HCEC 1CT (cell line): ENCODE results near the gene ANLN.
"Not testable (repeated sequence)": the region's sequence is repeated elsewhere in the genome, so short reads cannot be mapped to it uniquely, and the experiment has no call there.

Experiments used
- DNase-seq: peaks from one replicate; pipeline ENCODE4 v3.0.0-alpha.2; 2017

Gene ANLN

DNA sequence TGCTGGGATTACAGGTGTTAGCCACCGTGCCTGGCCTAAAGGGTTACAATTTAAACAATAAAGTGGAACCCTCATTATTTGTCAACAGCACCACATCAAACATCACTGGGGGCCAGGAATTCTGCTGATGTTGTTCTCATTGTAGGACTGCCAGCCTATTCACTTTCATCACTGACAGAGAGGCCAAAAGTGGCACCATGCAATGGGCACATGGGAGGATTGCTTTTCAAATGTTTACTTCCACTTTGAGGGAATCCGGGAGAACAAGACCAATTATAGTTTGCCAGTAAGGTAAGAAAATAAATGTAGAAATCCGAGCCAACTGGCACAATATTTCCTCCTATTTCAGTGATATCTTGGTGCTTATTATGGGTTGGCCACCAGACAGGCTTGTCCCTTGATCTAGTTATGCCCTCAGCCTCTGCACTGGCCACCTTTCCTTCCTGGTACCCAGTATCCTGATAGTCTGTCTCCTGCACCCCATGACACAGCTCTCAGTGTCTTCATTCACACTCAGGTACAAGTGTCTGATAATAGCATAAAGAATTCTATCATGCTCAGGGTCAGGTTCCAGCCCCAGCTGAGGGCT lies 82.6 kb downstream of the ANLN start:
- DNase-seq = no peak

DNA sequence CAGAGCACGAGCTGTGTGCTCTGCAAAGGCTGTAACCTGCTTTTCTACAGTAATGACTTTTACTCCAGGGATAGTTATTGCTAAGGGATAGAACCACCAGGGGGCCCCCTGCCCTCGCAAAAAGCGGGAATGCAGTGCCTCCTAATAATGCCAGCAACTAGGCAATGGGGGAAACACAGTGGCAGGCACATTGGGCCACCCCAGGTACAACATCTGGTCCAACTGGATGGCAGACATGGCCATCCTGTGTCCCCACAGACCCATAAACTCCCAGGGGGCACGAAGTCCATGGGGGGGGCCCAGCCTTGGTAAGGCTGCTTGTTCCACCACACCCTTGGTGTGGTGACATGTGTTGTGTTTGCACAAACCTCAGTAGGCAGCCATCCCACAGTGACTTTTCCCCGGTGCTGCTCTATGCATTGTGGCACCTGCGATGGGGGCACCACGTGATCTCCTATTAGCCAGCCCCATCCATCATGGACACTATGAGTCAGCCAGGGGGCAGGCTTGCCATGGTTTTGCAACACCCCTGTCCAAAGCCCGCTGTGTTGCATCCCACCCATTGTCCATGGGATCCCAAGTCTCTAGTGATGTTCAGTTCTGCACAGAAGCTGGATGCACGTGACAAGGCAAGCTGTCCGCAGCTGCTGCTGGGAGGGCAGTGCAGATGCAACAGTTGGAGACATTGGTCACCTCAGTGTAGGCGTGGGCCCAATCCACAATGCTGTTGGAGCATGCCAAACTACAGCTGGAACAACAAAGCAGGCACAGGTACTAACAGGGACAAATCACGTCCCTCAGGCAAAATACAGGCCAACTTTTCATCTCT lies 84.0 kb downstream of the ANLN start:
- DNase-seq = no peak

DNA sequence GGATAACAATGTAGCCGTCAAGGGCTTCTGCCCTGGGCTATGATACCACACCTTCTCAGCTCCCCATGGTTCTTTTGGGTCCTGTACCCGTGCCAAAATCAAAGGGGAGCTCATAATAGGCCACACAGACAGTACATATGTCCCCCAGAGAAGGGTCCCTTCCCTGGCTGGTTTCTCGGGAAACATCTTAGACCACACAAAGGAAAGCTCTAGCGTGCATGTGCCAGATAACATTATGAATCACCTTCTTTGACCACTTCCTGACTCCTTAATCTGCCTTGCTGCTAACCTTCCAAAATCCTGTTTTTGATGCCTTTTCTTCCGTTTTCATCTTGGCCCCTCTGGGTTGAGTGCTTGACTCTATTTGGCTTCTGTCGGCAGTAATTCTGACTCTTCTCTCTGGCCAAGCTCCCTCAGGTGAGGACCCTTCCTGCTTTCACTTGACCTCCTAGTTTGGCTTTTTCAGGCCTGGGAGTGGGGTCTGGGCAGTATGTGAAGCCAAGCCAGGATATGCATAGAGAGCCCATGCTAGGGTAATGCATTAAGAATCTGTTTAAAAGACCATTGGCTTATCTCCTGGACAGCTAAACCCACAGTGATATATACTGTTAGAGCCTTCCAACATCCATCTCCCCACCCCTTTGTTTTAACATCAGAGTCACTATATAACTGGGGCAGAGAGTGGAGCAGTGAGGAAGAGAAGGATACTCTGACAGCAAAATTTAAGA lies 84.8 kb downstream of the ANLN start:
- peak; percentile 18 for DNase-seq

DNA sequence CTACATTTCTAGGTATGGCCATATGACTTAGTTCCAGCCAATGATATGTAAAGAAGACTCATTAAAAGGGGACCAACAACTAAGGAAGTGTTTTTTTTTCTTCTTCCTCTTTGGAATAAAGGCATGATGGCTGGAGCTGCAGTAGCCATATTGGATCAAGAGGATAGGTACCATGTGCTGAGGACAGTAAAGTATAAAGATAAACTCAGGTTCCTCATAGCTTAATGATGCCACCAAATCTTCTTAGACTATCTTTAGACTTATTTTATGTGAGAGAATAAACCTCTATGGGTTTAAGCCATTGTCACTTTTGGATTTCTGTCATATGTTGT lies 85.3 kb downstream of the ANLN start:
- no peak for DNase-seq

DNA sequence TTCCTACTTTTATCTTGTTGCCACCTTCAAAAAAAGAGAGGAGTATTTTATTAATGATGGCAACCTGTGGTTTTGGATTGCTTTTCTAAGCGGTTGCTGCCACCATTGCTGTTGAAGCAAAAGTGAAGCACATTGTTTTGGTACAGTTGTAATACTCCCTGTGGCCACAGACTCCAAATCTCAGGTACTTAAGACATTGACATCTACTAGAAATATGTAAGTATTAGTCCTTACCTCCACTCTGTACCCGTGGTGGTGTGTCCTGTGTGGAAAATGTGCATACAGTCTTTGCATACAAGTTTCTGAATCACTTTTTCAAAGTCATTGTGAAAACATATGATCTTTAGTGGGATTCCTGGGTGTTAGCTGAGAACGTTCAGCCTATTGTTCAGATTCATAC lies 85.7 kb downstream of the ANLN start:
- no peak for DNase-seq

DNA sequence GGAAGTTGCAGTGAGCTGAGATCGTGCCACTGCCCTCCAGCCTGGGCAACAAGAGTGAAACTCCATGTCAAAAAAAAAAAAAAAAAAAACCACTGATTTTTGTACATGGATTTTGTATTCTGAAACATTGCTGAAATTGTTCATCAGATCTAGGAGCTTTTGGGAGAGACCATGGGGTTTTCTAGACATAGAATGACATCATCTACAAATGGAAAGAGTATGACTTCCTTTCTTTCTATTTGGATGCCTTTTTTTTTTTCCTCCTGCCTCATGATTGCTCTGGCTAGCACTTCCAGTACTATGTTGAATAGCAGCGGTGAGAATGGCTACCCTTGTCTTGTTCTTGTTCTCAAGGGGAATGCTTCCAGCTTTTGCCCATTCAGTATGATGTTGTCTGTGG lies 89.1 kb downstream of the ANLN start:
- no peak for DNase-seq

DNA sequence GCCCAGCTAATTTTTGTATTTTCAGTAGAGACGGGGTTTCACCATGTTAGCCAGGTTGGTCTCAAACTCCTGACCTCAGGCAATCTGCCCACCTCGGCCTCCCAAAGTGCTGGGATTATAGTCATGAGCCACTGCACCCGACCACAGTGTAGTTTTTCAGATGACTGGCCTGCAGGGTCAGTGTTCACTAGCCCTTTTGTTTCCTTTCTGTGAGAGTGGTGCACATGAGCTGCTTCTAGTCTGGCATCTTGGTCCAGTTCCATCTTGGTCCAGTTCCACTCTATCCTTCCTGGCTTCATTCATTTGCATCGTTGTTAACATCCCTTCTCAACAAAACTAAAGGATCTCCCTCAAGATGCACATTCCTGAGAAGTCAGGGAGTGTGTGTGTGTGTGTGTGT lies 94.2 kb downstream of the ANLN start:
- not testable (repeated sequence) for DNase-seq

DNA sequence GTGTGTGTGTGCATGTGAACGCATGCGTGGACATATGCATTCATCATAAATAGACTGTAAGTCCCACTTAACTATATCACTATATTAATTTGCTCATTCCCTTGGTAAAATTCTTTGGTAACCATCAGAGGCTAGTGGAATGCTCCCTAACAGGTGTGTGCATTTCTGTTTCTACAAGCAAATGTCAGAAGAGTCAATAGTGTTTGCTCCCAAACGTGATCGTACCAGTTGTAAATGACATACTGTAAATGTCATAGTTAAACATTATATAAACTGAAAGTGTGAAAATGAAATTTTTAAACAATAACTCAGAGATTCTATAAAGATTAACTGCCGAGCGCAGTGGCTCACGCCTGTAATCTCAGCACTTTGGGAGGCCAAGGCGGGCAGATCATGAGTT lies 94.6 kb downstream of the ANLN start:
- DNase-seq = no peak

DNA sequence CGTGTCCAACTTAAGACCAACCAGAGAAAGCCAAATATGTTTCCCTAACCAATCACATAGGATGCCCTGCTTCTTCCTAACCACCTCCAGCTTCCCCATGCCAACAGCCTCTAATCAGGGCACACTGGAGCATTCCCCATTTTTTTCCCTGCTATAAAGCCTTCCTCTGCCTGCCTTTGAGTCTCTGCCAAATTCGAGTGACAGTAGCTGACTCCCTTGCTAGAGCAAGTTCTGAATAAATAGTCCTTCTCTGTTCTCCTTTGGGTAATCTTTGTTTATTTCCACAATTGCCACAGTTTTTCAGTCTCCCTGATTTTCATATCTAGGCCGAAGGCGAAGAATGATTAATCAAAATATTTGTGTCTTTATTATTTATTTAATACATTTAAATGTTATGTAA lies 96.7 kb downstream of the ANLN start:
- DNase-seq = no peak

DNA sequence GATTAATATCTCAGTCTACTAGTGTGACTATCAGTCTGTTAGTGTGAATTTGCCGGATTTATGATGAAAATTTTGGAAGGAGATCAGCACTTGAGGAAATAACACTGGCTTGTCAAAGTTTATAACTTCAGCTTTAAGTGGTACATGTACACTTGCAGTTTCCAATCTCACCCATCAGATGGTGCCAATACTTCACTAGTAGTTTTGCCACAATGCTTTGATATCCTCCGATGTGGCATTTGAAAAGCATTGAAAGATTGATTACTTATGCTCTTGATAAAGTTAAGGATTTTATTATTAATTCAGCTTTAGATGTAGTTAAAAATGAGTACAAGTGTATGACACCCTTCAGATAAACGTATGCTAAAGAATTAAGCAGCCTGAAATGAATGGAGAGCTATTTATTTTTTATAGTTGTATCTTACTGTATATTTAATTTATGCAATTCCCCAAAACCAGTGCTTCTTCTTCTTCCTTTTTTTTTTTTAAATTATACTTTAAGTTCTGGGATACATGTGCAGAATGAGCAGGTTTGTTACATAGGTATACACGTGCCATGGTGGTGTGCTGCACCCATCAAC lies 98.2 kb downstream of the ANLN start:
- peak; percentile 60 for DNase-seq

DNA sequence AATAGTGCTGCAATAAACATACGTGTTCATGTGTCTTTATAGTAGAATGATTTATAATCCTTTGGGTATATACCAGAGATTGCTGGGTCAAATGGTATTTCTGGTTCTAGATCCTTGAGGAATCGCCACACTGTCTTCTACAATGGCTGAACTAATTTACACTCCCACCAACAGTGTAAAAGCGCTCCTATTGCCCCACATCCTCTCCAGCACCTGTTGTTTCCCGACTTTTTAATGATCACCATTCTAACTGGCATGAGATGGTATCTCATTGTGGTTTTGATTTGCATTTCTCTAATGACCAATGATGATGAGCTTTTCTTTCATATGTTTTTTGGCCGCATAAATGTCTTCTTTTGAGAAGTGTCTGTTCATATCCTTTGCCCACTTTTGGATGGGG lies 99.0 kb downstream of the ANLN start:
- not testable (repeated sequence) for DNase-seq

DNA sequence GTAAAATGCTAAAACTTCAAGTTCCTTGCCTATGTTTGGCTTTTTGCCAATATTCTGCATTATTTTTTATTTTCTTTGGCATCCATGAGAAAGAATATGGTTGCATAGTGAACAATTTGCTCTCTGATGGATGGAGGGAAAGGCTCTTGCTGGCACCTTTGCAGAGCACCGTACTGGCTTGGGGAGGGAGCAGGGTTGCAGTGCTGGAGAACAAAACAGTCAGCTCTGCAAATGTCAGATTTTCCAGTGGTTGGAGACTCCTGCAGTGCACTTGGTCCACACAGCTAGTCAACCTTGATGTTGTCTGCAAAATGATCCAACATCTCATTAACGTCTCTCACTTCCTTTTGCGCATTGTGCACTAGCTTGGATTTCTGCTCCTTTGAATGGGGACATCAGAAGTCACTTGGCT lies 100.8 kb downstream of the ANLN start:
- DNase-seq = no peak

DNA sequence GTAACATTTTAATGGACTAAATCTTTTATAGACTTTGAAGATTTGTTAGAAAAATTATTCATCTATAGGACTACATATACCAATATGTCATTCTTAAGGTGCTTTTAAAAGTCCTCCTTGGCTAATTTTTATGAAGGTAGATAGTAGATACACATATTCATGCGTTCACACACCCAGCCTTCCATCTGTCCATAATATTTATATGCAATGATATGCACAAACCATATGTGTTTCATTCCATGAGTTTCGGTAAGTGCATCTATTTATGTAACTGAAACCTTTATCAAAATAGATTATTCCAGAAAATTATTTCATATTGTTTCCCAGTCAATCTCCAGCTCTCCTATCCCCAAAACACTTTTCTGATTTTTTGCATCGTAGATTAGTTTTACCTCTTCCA lies 101.7 kb downstream of the ANLN start:
- no peak for DNase-seq

DNA sequence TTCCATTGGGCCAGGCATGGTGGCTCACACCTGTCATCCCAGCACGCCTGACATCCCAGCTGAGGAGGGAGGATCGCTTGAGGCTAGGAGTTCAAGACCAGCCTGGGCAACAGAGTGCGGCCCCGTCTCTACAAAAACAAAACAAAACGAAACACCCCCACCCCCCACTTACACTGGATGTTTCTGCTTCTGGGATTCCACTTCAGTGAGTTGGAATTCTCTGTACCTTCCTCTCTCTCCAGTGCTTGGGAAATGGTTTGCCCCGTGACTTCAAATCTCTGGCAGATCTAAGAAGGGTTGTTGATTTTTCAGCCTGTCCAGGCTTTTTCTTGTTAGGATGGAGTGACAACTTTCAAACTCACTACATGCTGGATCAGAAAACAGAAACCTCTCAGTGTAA lies 106.9 kb downstream of the ANLN start:
- DNase-seq = no peak

DNA sequence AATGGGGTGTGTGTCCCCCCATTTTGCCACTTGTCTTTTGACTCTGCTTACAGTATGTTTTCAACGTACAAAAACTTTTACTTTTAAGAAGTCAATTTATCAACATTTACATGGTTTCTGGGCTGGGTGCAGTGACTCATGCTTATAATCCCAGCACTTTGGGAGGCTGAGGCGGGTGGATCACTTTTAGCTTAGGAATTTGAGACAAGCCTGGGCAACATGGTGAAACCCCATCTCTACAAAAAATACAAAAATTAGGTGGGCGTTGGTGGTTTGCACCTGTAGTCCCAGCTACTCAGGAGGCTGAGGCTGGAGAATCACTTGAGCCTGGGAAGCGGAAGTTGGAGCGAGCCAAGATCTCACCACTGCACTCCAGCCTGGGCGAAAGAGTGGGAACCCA lies 107.5 kb downstream of the ANLN start:
- DNase-seq = not testable (repeated sequence)

DNA sequence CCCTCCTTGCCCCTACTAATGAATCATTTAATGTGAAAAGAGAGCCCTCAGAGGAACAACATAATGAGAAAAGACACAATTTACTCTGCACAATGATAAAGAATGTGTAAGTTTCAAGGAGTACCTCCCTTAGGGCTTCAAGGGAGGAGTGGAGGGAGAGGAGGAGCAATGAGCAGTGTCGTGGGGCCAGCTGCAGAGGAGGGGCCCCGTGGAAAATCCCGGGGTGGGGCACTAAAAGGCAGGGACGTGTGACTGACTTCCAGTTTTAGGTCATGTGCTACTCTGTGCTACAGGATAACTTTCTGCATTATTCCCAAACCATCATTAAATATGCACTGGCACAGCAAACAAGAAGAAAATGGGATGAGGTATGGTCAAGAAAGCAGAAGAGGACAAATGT lies 108.1 kb downstream of the ANLN start:
- DNase-seq = no peak
